H1 (cell line): ENCODE results near the gene TNS3. TPM values are rescaled to one million over a fixed set of nuclear protein-coding genes. Genes with fewer than 3 reads are reported as not detected.

Experiments
- CHD2 ChIP-seq: IDR thresholded peaks from 2 replicates; pipeline ENCODE4 v1.6.1; 2012; ENCODE audit warnings: low read length, improper control_type of control experiment
- GABPA ChIP-seq: IDR thresholded peaks from 2 replicates; pipeline ENCODE4 v1.6.1; 2011; ENCODE audit warnings: mild to moderate bottlenecking, low read length, moderate library complexity, borderline replicate concordance; ENCODE audit not compliant: insufficient read depth
- POLR2A ChIP-seq, 2 experiments: IDR thresholded peaks; 1 replicate in 1 of 2; 2 replicates in 1 of 2; pipeline ENCODE4 v1.6.1; 2011; ENCODE audit warnings: low read depth in 2 of 2, low read length in 2 of 2, mild to moderate bottlenecking in 2 of 2; ENCODE audit errors: control extremely low read depth in 1 of 2
- RXRA ChIP-seq: IDR thresholded peaks from 2 replicates; pipeline ENCODE4 v1.6.1; 2011; ENCODE audit warnings: low read depth, mild to moderate bottlenecking, low read length, moderate library complexity; ENCODE audit not compliant: insufficient read depth
- TAF1 ChIP-seq: IDR thresholded peaks from 2 replicates; pipeline ENCODE4 v1.6.1; 2011; ENCODE audit warnings: mild to moderate bottlenecking, low read depth, low read length
- TAF7 ChIP-seq: optimal IDR thresholded peaks from 2 replicates; pipeline ENCODE3; 2011; ENCODE audit warnings: low read depth, mild to moderate bottlenecking, inconsistent platforms, low read length, moderate library complexity, borderline replicate concordance
- polyA plus RNA-seq, 7 experiments: library from polyadenylated mRNA; depleted of rRNA in 3 of 7; stranded (reverse) in 5 of 7; unstranded in 2 of 7; fragments of >200 nt in 5 of 7; fragments of 200-250 nt in 2 of 7; gene quantifications; 1 replicate in 5 of 7; 2 replicates in 1 of 7; 4 replicates in 1 of 7; pipeline versions ENCODE4 v1.2.1 to v1.2.3, GENCODE V29; 2011 to 2013; ENCODE audit warnings: missing spikeins in 2 of 7, mixed read lengths in 2 of 7
- total RNA-seq: library from RNA; stranded (reverse); fragmentation: NEBNext Ultra II Directional; extraction: Animal tissue kit (Norgen Biotek cat#: 25700); gene quantifications from 2 replicates; pipeline ENCODE4 v1.2.1, GENCODE V29; 2021

The TNS3 gene
- total and polyA plus RNA-seq, 2 of the 8 experiments (the other 6 are each of a cell fraction or from before 2014, with no cell fraction given), result 11.9 to 24.2 TPM

GRCh38 chr7:47311891-47312290 lies 270.0 kb downstream of the TNS3 start (continued):
- TF ChIP-seq POLR2A (IDR thresholded peaks at IDR 0.05; ENCODE audit: control extremely low read depth in 1 of 2, low read depth in 2 of 2, low read length in 2 of 2), result no peak
- no peak for TF ChIP-seq GABPA
- no peak for TF ChIP-seq TAF7
- no peak for TF ChIP-seq CHD2
- TF ChIP-seq TAF1, result no peak
- TF ChIP-seq RXRA, result no peak
